Lung (tissue), 12 donors: ENCODE data around the gene TIMP3. TPM values are rescaled to one million over a fixed set of nuclear protein-coding genes. Genes with fewer than 3 reads are reported as not detected.
A peak's percentile ranks its signal among the peaks of the same experiment; 100 is the strongest.

ENCODE experiments used
- ATAC-seq: fragments of 200-7000 bp; cut with Tn5 transposase; one replicate; pipeline ENCODE4 v1.9.1; 2020; ENCODE audit warnings: moderate number of reproducible peaks; ENCODE audit not compliant: insufficient read depth, low FRiP score
- DNase-seq, 3 donors: peaks; one replicate each; pipeline ENCODE4 v3.0.0-alpha.2; 2013 to 2017
- H3K27ac ChIP-seq, 2 donors: one replicate each; pipeline ENCODE4 v1.5.1; 2013; ENCODE audit warnings: mild to moderate bottlenecking in 2 of 2, moderate library complexity in 2 of 2, control low read depth in 1 of 2, inconsistent platforms in 1 of 2, low read depth in 1 of 2, low read length in 1 of 2
- H3K27me3 ChIP-seq, 3 donors: one replicate each; pipeline ENCODE4 v1.5.1; 2013; ENCODE audit warnings: low read length in 2 of 3; ENCODE audit not compliant: control insufficient read depth in 3 of 3, insufficient read depth in 3 of 3
- H3K36me3 ChIP-seq, 4 donors: one replicate each; pipeline ENCODE4 v1.5.1; 2013; ENCODE audit warnings: low read length in 4 of 4, mild to moderate bottlenecking in 1 of 4, moderate library complexity in 1 of 4; ENCODE audit not compliant: control insufficient read depth in 4 of 4, insufficient read depth in 4 of 4
- H3K4me1 ChIP-seq, 5 donors: one replicate each; pipeline ENCODE4 v1.5.1; 2013; ENCODE audit warnings: low read length in 5 of 5, mild to moderate bottlenecking in 2 of 5, moderate library complexity in 1 of 5; ENCODE audit not compliant: control insufficient read depth in 5 of 5, insufficient read depth in 5 of 5
- H3K4me3 ChIP-seq: one replicate; pipeline ENCODE4 v1.5.1; 2013; ENCODE audit warnings: mild to moderate bottlenecking, control low read depth, moderate library complexity
- H3K9ac ChIP-seq, 2 donors: one replicate each; pipeline ENCODE4 v1.5.1; 2013; ENCODE audit warnings: low read length in 2 of 2, control low read depth in 1 of 2; ENCODE audit not compliant: insufficient read depth in 1 of 2
- H3K9me3 ChIP-seq, 4 donors: one replicate each; pipeline ENCODE4 v1.5.1; 2013; ENCODE audit warnings: low read length in 3 of 4, mild to moderate bottlenecking in 1 of 4, moderate library complexity in 1 of 4; ENCODE audit not compliant: control insufficient read depth in 4 of 4, insufficient read depth in 3 of 4
- WGBS, 2 donors: extraction: QIAGEN DNeasy Blood & Tissue Kit; methylation state at CpG; one replicate each; pipeline ENCODE4 v1.1.7; 2013; 5-methylcytosine and 5-hydroxymethylcytosine counted together
- polyA plus RNA-seq, 2 donors: library from polyadenylated mRNA; stranded (reverse); fragments of 200-250 nt; gene quantifications; one replicate each; pipeline ENCODE4 v1.2.1, GENCODE V29; 2013
- total RNA-seq, 2 donors: library from RNA; depleted of rRNA in 1 of 2; stranded (reverse); fragments of >200 nt in 1 of 2; gene quantifications; one replicate each; pipeline ENCODE4 v1.2.1, GENCODE V29; 2014 to 2021
- TF ChIP-seq, protein P1 (sequence below): IDR thresholded peaks from 2 replicates; pipeline ENCODE4 v1.5.1; 2012; ENCODE audit warnings: mild to moderate bottlenecking; ENCODE audit errors: control extremely low read depth, extremely low read depth
- donor health status: control.
- donor health status: control.
- donor health status: Bipolar disorder and iron deficiency.
- donor health status: healthy.
- donor health status: DM: yes; HTN: yes; CAD: no.

Gene TIMP3
- total and polyA plus RNA-seq, 4 donors = 129 to 547 (median 239) TPM

DNA sequence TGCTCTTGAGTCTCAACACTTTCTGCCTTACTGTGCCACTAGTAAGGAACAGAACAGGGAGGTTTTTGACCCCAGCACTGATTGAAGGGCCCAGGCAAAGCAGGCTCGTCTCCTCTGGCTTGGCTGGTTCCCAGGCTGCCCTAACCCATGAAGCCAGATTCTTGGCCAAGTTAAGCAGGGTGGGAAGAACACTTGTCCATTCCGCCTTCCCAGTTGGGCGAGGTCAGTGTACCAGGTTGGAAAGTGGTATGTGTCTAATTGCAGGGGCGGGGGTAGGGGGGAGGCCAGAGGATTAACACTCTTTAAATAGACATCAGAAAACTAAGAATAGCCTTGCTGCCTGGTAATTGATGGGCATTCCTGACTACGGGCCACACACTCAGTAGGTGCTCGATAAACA is 14.4 kb downstream of the TIMP3 start:
- Histone ChIP-seq H3K4me1 (peaks cover 0 to 43% (median 4%) of the 10 kb centered on the region in 5 donors), H3K9ac (no peak overlapping the region), H3K27ac (peak overlapping the region in 1 of 2 donors; percentile 54), H3K9me3 (peaks cover 0 to 2% (median 0%) of the 10 kb centered on the region in 4 donors), H3K27me3 (no peaks in the 10 kb centered on the region), H3K4me3 (no peak overlapping the region), H3K36me3 (peaks cover 0 to 9% (median 2%) of the 10 kb centered on the region in 4 donors)
- WGBS, 2 donors = 62 to 80% methylated on average over 6 of the region's 6 CpGs
- ATAC-seq = no peak
- TF ChIP-seq, protein P1, sequence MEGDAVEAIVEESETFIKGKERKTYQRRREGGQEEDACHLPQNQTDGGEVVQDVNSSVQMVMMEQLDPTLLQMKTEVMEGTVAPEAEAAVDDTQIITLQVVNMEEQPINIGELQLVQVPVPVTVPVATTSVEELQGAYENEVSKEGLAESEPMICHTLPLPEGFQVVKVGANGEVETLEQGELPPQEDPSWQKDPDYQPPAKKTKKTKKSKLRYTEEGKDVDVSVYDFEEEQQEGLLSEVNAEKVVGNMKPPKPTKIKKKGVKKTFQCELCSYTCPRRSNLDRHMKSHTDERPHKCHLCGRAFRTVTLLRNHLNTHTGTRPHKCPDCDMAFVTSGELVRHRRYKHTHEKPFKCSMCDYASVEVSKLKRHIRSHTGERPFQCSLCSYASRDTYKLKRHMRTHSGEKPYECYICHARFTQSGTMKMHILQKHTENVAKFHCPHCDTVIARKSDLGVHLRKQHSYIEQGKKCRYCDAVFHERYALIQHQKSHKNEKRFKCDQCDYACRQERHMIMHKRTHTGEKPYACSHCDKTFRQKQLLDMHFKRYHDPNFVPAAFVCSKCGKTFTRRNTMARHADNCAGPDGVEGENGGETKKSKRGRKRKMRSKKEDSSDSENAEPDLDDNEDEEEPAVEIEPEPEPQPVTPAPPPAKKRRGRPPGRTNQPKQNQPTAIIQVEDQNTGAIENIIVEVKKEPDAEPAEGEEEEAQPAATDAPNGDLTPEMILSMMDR = no peak
- DNase-seq = no peak

DNA sequence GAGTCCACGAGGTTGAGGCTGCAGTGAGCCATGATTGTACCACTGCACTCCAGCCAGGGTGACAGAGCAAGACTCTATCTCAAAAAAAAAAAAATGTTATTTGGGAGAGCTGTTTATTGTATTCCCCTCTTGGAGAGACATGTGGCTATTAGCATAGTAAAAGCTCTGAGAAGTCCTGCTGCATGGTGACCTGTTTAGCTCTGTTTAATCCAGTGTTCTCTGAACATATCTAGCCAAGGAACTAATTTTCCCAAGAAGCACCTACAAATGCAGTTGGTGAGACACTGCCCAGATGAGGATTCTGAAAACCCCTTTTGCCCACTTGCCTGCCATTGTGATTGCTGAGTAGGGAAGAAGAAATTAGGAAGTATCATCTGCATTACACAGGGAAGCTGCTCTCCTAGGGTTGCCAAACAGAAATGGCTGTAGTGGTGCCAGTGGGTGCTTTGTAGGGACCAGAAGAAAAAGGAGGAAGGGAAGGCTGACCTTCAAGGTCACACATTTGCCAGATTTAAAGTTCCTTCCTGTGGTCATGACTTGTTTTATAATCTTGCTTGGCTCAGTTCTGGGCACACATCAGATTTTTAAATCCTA is 15.7 kb downstream of the TIMP3 start:
- Histone ChIP-seq H3K4me1 (peaks cover 0 to 35% (median 4%) of the 10 kb centered on the region in 5 donors), H3K27me3 (no peaks in the 10 kb centered on the region), H3K4me3 (no peak overlapping the region), H3K27ac (peak overlapping the region in 1 of 2 donors; percentile 58), H3K9me3 (peaks cover 0 to 2% (median 0%) of the 10 kb centered on the region in 4 donors), H3K36me3 (peaks cover 0 to 9% (median 5%) of the 10 kb centered on the region in 4 donors), H3K9ac (no peak overlapping the region)
- DNase-seq (no peak), ATAC-seq (no peak)
- WGBS, 2 donors = 89 to 100% methylated on average over 1 of the region's 1 CpG
- TF ChIP-seq, protein P1 = no peak

DNA sequence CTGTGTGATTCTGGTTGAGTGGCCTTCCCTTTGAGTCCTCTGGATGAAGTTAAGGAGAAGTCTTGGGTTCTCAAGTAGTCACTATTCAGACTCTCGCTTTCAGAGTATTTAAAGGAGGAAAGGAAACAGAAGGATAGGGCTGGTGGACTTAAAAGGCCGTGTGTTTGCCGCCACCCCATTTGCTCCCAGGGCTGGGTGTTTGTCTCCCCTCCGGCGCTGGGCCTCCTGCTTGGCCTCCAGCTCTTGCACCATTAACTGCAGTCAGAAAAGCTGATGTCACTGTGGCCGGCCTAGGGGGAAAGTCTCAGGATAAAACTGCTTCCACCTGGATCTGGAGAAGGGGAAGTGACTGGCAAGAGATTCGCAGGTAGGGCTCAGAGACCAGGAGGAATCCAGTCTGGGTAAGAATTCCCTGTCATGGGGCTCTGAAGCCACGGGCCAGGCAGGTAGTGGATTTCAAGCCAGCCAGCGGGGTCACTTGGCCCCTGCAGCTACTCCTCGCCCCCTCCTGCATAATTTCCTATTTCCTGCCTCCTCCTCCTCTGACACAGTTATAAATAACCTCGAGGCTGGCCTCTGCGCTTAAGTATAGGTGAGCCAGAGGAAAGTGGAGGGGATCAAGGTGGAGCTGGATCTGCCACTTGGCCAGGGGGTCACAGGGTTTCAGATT is 17.1 kb downstream of the TIMP3 start:
- no peaks in the 10 kb centered on the region for H3K27me3 ChIP-seq
- DNase-seq = no peak
- H3K9me3 ChIP-seq = peaks cover 0 to 2% (median 0%) of the 10 kb centered on the region in 4 donors
- H3K36me3 ChIP-seq = peaks cover 0 to 9% (median 5%) of the 10 kb centered on the region in 4 donors
- peak overlapping the region; percentile 55 to 61 for H3K27ac ChIP-seq
- ATAC-seq = no peak
- H3K4me1 ChIP-seq = peaks cover 0 to 36% (median 3%) of the 10 kb centered on the region in 5 donors
- no peak overlapping the region for H3K4me3 ChIP-seq
- WGBS, 2 donors = 57 to 63% methylated on average over 12 of the region's 12 CpGs
- TF ChIP-seq, protein P1 = no peak
- no peak overlapping the region for H3K9ac ChIP-seq
